Naive thymus-derived CD4-positive, alpha-beta T cell (primary cell): ENCODE results near the gene DLST. TPM values are rescaled to one million over a fixed set of nuclear protein-coding genes. Genes with fewer than 3 reads are reported as not detected.

ENCODE experiments used
- ATAC-seq: fragments of 150-1000 bp; cut with Tn5 transposase; 2 replicates; pipeline ENCODE4 v1.10.0; 2021; ENCODE audit warnings: mild to moderate bottlenecking, moderate library complexity
- CTCF ChIA-PET: fragments of 350-600 bp; sonication (Branson Sonifier 250); formaldehyde crosslinking; loops from one replicate; lab custom pipeline; 2021; ENCODE audit warnings: antibody characterized with exemption; lab: Charles Lee
- POLR2A ChIA-PET: fragments of 350-600 bp; sonication (Branson Sonifier 250); formaldehyde crosslinking; loops from one replicate; lab custom pipeline; 2021; ENCODE audit warnings: antibody characterized with exemption, inconsistent platforms; lab: Charles Lee
- DNase-seq, 9 donors: peaks; one replicate each; pipeline versions ENCODE4 v3.0.0 to v3.0.0-alpha.2; 2020 to 2022; ENCODE audit warnings: mixed read lengths in 1 of 9
- H3K27ac ChIP-seq: one replicate; pipeline ENCODE4 v1.7.0; 2013; ENCODE audit warnings: mild to moderate bottlenecking, low read depth, low read length, moderate library complexity
- H3K27me3 ChIP-seq, 2 donors: one replicate each; pipeline ENCODE4 v1.7.0; 2013; ENCODE audit warnings: low read length in 2 of 2, mild to moderate bottlenecking in 2 of 2, moderate library complexity in 2 of 2; ENCODE audit not compliant: control insufficient read depth in 2 of 2, insufficient read depth in 2 of 2
- H3K36me3 ChIP-seq, 3 experiments: 1 replicate in 2 of 3; 2 replicates in 1 of 3; pipeline ENCODE4 v1.7.0; 2013; ENCODE audit warnings: low read length in 3 of 3, mild to moderate bottlenecking in 3 of 3, moderate library complexity in 1 of 3; ENCODE audit not compliant: insufficient read depth in 3 of 3, control insufficient read depth in 2 of 3
- H3K4me1 ChIP-seq, 2 donors: one replicate each; pipeline ENCODE4 v1.7.0; 2013; ENCODE audit warnings: low read length in 2 of 2, mild to moderate bottlenecking in 2 of 2, moderate library complexity in 1 of 2; ENCODE audit not compliant: control insufficient read depth in 2 of 2, insufficient read depth in 2 of 2
- H3K4me3 ChIP-seq: 2 replicates; pipeline ENCODE4 v1.7.0; 2013; ENCODE audit warnings: mild to moderate bottlenecking, low read length
- H3K9me3 ChIP-seq, 3 experiments: 1 replicate in 2 of 3; 2 replicates in 1 of 3; pipeline ENCODE4 v1.7.0; 2013; ENCODE audit warnings: low read length in 3 of 3; ENCODE audit not compliant: control insufficient read depth in 2 of 3
- H3K27ac Mint-ChIP-seq, 9 donors: one replicate each; pipeline ENCODE4 v1.8.0; 2020 to 2022; ENCODE audit warnings: mixed read lengths in 9 of 9, mild to moderate bottlenecking in 8 of 9, moderate library complexity in 5 of 9, inconsistent platforms in 2 of 9
- H3K27me3 Mint-ChIP-seq, 5 donors: one replicate each; pipeline ENCODE4 v1.8.0; 2021 to 2022; ENCODE audit warnings: mixed read lengths in 5 of 5, mild to moderate bottlenecking in 1 of 5
- H3K36me3 Mint-ChIP-seq, 5 donors: one replicate each; pipeline ENCODE4 v1.8.0; 2020 to 2022; ENCODE audit warnings: mixed read lengths in 5 of 5, mild to moderate bottlenecking in 3 of 5, inconsistent platforms in 1 of 5
- H3K4me1 Mint-ChIP-seq, 7 donors: one replicate each; pipeline ENCODE4 v1.8.0; 2020 to 2022; ENCODE audit warnings: mixed read lengths in 7 of 7, mild to moderate bottlenecking in 3 of 7, inconsistent platforms in 1 of 7
- H3K4me3 Mint-ChIP-seq, 10 donors: one replicate each; pipeline ENCODE4 v1.8.0; 2020 to 2022; ENCODE audit warnings: mild to moderate bottlenecking in 10 of 10, mixed read lengths in 10 of 10, moderate library complexity in 6 of 10, inconsistent platforms in 2 of 10
- H3K9me3 Mint-ChIP-seq, 11 donors: one replicate each; pipeline ENCODE4 v1.8.0; 2020 to 2022; ENCODE audit warnings: mixed read lengths in 11 of 11, mild to moderate bottlenecking in 4 of 11, inconsistent platforms in 1 of 11, moderate library complexity in 1 of 11
- intact Hi-C, 2 donors: fragments of 100-400 bp; cut with micrococcal nuclease; formaldehyde crosslinking; loops; one replicate each; pipeline ENCODE4 v1.15.1; 2023
- polyA plus RNA-seq, 2 donors: library from polyadenylated mRNA; unstranded; fragments of 300-500 nt; fragmentation: Illumina TruSeq; gene quantifications; one replicate each; pipeline ENCODE4 v1.2.3, GENCODE V29; 2021
- total RNA-seq, 6 experiments: library from RNA in 5 of 6; stranded (reverse) in 5 of 6; gene quantifications; 1 replicate in 5 of 6; 2 replicates in 1 of 6; pipeline ENCODE4 v1.2.3 and lab custom pipeline; 2021 to 2026

The DLST gene
- total RNA-seq (100 to 1,000 TPM in 2 of 5 experiments, 10 to 100 TPM in 3; 90.0 to 132 (median 96.5) TPM), polyA plus RNA-seq (1 to 10 TPM; 8.9 to 9.2 TPM), total RNA-seq (lab: John Stamatoyannopoulos, UW) (99.1 reads per million, percentile 84 among the genes with 10 or more reads in this experiment)

DNA sequence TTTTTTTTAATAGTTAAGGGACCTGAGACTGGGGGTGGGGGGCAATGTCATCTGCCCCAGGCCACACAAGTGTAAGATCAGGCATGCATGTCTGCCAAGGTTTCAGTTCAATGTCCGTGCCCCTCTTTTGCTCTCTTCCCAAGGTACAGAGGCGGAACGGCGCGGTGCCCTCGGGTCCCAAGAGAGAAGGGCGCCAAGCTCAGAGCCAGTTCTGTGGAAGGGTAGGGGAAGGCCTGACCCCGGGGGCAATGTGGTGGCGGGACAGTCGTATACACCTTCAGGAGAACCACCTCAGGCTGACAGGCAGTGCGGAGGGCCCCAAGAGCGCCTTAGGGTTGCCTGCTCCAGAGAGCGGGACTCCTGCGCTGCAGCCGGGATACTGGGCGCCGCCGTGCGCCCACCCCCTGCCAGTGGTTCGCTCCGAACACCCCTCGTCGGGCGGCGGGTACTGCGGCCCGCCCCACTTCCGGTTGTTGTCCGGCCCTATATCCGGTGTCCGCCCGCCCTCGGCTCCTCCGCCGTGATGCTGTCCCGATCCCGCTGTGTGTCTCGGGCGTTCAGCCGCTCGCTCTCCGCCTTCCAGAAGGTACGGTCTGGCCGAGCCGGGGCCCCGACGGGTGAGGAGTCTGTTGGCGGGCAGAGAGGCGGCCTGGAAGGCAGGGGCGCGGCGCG, at the start of gene DLST:
TSS of gene DLST (plus strand) at position 486 of the 672 bp plus-strand sequence. CDS start at position 524, 38 bp downstream.
- peak within 1 kb of the TSS; percentile 91 for H3K27ac ChIP-seq
- peaks cover 0 to 13% (median 6%) of the 10 kb centered on the region in 5 donors for H3K36me3 Mint-ChIP-seq

DNA sequence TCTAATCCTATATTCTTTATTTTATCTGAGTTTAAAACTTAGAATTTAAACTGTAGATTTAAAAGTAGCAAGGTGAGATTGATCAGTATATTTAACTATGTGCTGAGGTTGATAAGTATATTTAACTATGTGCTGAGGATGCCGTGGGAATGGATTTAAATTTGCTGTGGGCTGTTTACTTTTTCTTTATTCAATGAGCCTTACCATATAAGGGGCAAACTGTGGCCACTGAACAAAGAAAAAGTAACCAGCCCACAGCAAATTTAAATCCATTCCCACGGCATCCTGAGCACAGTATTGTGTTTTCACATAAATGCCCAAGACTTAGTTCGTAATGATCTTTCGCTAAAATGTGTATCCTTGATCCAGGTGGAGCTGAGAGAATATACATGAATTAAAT, 48.9 kb upstream of the DLST start:
- ATAC-seq (no peak), DNase-seq (no peak)
- Mint-ChIP-seq H3K9me3 (no peaks in the 10 kb centered on the region), H3K4me3 (no peak overlapping the region), H3K27ac (no peak overlapping the region), H3K4me1 (peaks cover 31 to 44% (median 41%) of the 10 kb centered on the region in 7 donors), H3K36me3 (peaks cover 15 to 34% (median 21%) of the 10 kb centered on the region in 5 donors), H3K27me3 (no peaks in the 10 kb centered on the region)
- CTCF ChIA-PET, result interaction anchor here (0.7 kb wide), 1 partner anchor 16 kb away, joined by 3 read pairs; no protein-coding TSS in a partner anchor
- no peaks in the 10 kb centered on the region for H3K27me3 ChIP-seq
- H3K36me3 ChIP-seq, result peaks cover 0 to 33% (median 0%) of the 10 kb centered on the region in 3 experiments
- H3K4me3 ChIP-seq, result no peak overlapping the region
- H3K27ac ChIP-seq, result no peak overlapping the region
- intact Hi-C loops, result no loop called here
- POLR2A ChIA-PET, result no interaction called here
- H3K4me1 ChIP-seq, result peaks cover 16 to 36% of the 10 kb centered on the region in 2 donors
- H3K9me3 ChIP-seq, result no peaks in the 10 kb centered on the region

More for the DNA sequence above, at the start of gene DLST:
- no peaks in the 10 kb centered on the region for H3K27me3 Mint-ChIP-seq
- no peaks in the 10 kb centered on the region for H3K9me3 Mint-ChIP-seq
- CTCF ChIA-PET, result interaction anchor here (1.8 to 9.0 kb wide), 4 partner anchors 14 to 25 kb away, joined by 6 to 68 read pairs (median 36); no protein-coding TSS in a partner anchor
- intact Hi-C loops, result loop anchor here (1.0 to 5.0 kb wide), 10 partner anchors 15 to 368 kb away; partner anchors contain the start of genes EIF2B2 (in 2 of the 2), AREL1 (in 1 of the 2), FCF1 (in 1 of the 2) and RPS6KL1 (in 1 of the 2)
- DNase-seq (peak; percentile 74 to 94 (median 81)), ATAC-seq (peak; percentile 91)
- H3K4me1 Mint-ChIP-seq, result peaks cover 49 to 82% (median 72%) of the 10 kb centered on the region in 7 donors
- H3K4me3 ChIP-seq, result peak within 1 kb of the TSS; percentile 77
- no peaks in the 10 kb centered on the region for H3K9me3 ChIP-seq
- POLR2A ChIA-PET, result interaction anchor here (0.6 to 6.8 kb wide), 12 partner anchors 10 to 263 kb away, joined by 3 to 52 read pairs (median 4); partner anchors contain the start of gene RPS6KL1
- no peaks in the 10 kb centered on the region for H3K27me3 ChIP-seq
- peaks cover 0 to 9% (median 0%) of the 10 kb centered on the region in 3 experiments for H3K36me3 ChIP-seq
- peak within 1 kb of the TSS; percentile 96 to 100 (median 99) for H3K27ac Mint-ChIP-seq
- H3K4me3 Mint-ChIP-seq, result peak within 1 kb of the TSS; percentile 94 to 100 (median 98)
- H3K4me1 ChIP-seq, result peaks cover 31 to 35% of the 10 kb centered on the region in 2 donors

DNA sequence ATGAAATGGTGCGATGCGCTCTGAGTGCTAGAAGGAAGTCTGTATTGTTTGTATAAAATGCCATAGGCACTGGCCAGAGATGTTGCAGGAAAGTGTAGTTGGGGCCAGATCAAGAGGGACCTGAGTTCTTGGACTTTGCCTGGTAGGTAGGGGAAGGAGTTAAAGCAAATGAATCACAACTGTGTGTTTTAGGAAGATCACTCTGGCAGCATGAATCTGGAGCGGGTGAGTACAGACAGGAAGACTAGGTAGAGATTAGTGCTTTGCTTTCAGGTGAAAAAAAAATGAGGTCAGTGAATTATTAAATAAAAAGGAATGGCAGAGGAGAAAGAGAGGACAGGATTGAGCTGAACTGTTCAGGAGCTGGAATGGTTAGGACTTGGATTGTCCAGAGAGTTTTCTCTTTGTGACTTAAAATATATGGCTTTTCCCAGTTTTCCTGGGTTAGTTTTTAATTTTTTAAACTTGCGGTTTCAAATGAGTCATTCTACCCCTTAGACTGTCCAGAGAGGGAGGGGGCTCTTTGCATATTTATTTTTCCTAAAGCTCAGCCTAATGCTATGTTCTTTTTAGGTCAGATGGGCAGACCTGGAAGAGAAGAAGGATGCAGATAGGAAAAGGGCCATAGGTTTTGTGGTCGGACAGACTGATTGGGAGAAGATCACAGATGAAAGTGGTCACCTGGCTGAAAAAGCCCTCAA, 46.9 kb upstream of the DLST start:
- no peaks in the 10 kb centered on the region for H3K27me3 Mint-ChIP-seq
- Histone ChIP-seq H3K27ac (peak overlapping the region; percentile 72), H3K9me3 (no peaks in the 10 kb centered on the region), H3K4me1 (peaks cover 30 to 49% of the 10 kb centered on the region in 2 donors), H3K4me3 (no peak overlapping the region), H3K36me3 (peaks cover 0 to 17% (median 0%) of the 10 kb centered on the region in 3 experiments), H3K27me3 (no peaks in the 10 kb centered on the region)
- ChIA-PET CTCF (interaction anchor here (0.8 kb wide), 1 partner anchor 232 kb away, joined by 3 read pairs; no protein-coding TSS in a partner anchor), POLR2A (interaction anchor here (0.6 to 1.4 kb wide), 6 partner anchors 8 to 87 kb away, joined by 3 to 4 read pairs (median 3); partner anchors contain the start of gene YLPM1)
- peaks cover 7 to 25% (median 10%) of the 10 kb centered on the region in 5 donors for H3K36me3 Mint-ChIP-seq
- DNase-seq (no peak), ATAC-seq (no peak)
- H3K27ac Mint-ChIP-seq, result peak overlapping the region in 8 of 9 donors; percentile 78 to 99 (median 91)
- no peaks in the 10 kb centered on the region for H3K9me3 Mint-ChIP-seq
- intact Hi-C loops, result no loop called here
- H3K4me1 Mint-ChIP-seq, result peaks cover 30 to 63% (median 56%) of the 10 kb centered on the region in 7 donors
- H3K4me3 Mint-ChIP-seq, result peak overlapping the region in 9 of 10 donors; percentile 7 to 87 (median 40)

DNA sequence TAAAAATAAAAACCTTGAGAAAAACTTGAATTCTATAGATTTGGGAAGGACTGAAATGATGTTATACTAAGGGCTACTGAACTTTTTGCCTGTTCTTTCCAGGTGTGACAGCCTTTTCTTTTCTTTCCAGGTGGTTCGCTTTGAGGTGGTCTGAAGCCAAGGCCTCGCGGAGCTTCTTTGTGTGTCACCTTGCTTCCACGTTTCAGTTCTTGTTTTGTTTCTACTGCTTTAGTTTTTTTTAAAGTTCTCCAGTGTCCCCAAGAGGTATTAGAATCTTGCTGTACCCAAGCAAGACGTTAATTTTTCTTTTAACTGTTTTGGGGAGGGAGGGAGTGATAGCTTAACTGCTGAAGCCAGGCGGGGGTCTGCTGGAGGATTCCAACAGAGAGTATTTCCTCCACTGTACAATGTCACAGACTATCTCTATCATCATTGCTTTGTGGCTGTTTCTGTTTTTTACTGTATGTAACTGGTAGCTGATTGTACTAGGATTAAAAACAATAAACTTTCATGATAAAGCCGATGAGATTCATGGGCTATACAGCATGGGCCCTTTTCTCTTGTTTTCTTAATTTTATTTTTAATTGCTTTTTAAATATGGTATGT, 46.0 kb upstream of the DLST start:
- peak overlapping the region; percentile 72 for H3K27ac ChIP-seq
- no peaks in the 10 kb centered on the region for H3K27me3 Mint-ChIP-seq
- POLR2A ChIA-PET, result interaction anchor here (0.6 to 1.6 kb wide), 12 partner anchors 9 to 217 kb away, joined by 3 to 8 read pairs (median 3); partner anchors contain the start of gene YLPM1
- H3K4me3 Mint-ChIP-seq, result peak overlapping the region; percentile 30 to 87 (median 78)
- peaks cover 0 to 18% (median 1%) of the 10 kb centered on the region in 5 donors for H3K36me3 Mint-ChIP-seq
- ATAC-seq (peak; percentile 42), DNase-seq (peak in 4 of 9 donors; percentile 18 to 23 (median 22))
- H3K4me1 ChIP-seq, result peaks cover 37 to 49% of the 10 kb centered on the region in 2 donors
- no peaks in the 10 kb centered on the region for H3K27me3 ChIP-seq
- H3K27ac Mint-ChIP-seq, result peak overlapping the region; percentile 78 to 99 (median 90)
- CTCF ChIA-PET, result interaction anchor here (0.6 to 1.7 kb wide), 3 partner anchors 24 to 72 kb away, joined by 4 to 13 read pairs (median 4); partner anchors contain the start of gene YLPM1
- no peaks in the 10 kb centered on the region for H3K9me3 ChIP-seq
- H3K4me3 ChIP-seq, result no peak overlapping the region
- intact Hi-C loops, result no loop called here
- peaks cover 0 to 8% (median 0%) of the 10 kb centered on the region in 3 experiments for H3K36me3 ChIP-seq
- peaks cover 30 to 72% (median 65%) of the 10 kb centered on the region in 7 donors for H3K4me1 Mint-ChIP-seq
- no peaks in the 10 kb centered on the region for H3K9me3 Mint-ChIP-seq

DNA sequence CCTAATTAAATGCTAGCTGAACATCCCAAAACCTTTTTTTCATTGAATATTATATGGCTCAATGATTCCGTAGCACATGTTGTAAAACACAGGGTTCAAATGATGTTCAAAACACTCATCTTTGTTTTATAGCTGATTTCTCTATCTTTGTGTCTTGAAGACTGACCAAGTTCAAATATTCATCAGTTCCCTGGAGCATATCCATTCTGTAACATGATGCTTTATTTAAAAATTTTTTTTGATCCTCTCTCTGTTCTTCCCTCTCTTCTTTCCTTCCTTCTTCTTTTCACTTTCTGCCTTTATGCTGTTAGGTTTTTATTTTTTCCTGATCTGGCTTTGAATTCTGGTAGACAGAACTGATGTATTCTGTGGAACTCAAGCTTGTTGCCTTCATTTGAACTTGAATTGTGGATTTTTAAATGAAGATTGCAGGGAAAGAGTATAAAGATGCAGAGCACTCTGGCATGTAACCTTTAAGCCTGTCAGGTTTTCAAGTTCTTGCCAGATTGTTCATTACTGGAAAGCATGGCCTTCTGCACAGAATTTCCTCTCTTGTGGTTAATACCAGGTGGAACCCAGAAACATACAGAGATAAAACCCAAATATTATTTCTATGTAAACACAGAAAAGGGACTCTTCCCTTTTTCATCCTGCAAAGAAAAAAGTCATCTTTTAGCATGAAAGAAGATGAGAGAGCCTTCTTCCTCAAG, 45.3 kb upstream of the DLST start:
- H3K9me3 Mint-ChIP-seq, result no peaks in the 10 kb centered on the region
- ATAC-seq, result no peak
- Histone ChIP-seq H3K27me3 (no peaks in the 10 kb centered on the region), H3K9me3 (no peaks in the 10 kb centered on the region), H3K36me3 (peaks cover 0 to 1% (median 0%) of the 10 kb centered on the region in 3 experiments), H3K4me1 (peaks cover 43 to 55% of the 10 kb centered on the region in 2 donors), H3K27ac (peak overlapping the region; percentile 72), H3K4me3 (no peak overlapping the region)
- ChIA-PET POLR2A (interaction anchor here (0.6 to 1.6 kb wide), 12 partner anchors 8 to 218 kb away, joined by 3 to 8 read pairs (median 3); partner anchors contain the start of gene YLPM1), CTCF (interaction anchor here (0.6 to 1.7 kb wide), 3 partner anchors 24 to 73 kb away, joined by 4 to 13 read pairs (median 4); partner anchors contain the start of gene YLPM1)
- no peak for DNase-seq
- H3K4me3 Mint-ChIP-seq, result peak overlapping the region; percentile 25 to 87 (median 63)
- H3K4me1 Mint-ChIP-seq, result peaks cover 36 to 78% (median 72%) of the 10 kb centered on the region in 7 donors
- peaks cover 0 to 22% (median 0%) of the 10 kb centered on the region in 5 donors for H3K36me3 Mint-ChIP-seq
- intact Hi-C loops, result no loop called here
- H3K27ac Mint-ChIP-seq, result peak overlapping the region; percentile 78 to 99 (median 90)
- H3K27me3 Mint-ChIP-seq, result no peaks in the 10 kb centered on the region
